Measurements from ENCODE around the gene RAVER2. TPM values are rescaled to one million over a fixed set of nuclear protein-coding genes. Genes with fewer than 3 reads are reported as not detected.

Gene RAVER2
- total and polyA plus RNA-seq, 2 experiments from 2014 or later = 7.8 to 24.6 TPM

DNA sequence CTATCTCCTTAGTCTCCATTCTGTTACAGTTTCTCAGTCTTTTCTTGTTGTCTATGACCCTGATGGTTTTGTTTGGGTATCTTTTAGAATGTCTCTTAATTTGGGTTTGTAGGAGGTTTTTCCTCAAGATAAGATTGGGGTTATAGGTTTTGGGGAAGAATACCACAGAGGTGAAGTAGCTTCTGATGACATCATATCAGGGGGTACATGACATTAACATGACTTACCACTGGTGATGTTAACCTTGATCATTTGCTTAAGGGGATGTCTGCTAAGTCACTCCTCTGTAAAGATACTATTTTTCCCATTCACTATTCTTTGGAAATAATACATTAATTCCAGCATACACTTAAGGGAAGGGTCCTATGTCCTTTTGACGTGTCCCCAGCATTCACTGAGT lies 11.9 kb downstream of the RAVER2 start:
- Histone ChIP-seq H3K27ac (ENCODE audit: low read depth) (no peak overlapping the region), H2AFZ (no peak overlapping the region), H3K9me2 (ENCODE audit: insufficient read depth) (no peaks in the 10 kb centered on the region), H4K20me1 (replicated peaks; ENCODE audit: insufficient read depth) (peaks cover 24% of the 10 kb centered on the region), H3K4me3 (no peak overlapping the region), H3F3A (replicated peaks; ENCODE audit: low read depth) (no peaks in the 10 kb centered on the region), H3K4me2 (no peak overlapping the region), H3K4me1 (ENCODE audit: insufficient read depth) (peaks cover 14% of the 10 kb centered on the region), H3K79me2 (replicated peaks; ENCODE audit: insufficient read depth) (peaks cover 75% of the 10 kb centered on the region), H3K36me3 (ENCODE audit: insufficient read depth) (no peaks in the 10 kb centered on the region), H3K27me3 (ENCODE audit: insufficient read depth) (no peaks in the 10 kb centered on the region)
- H3K4me1 Mint-ChIP-seq = peaks cover 19% of the 10 kb centered on the region
- ATAC-seq (no peak), DNase-seq (ENCODE audit: low spot score) (no peak)
- H3K36me3 Mint-ChIP-seq (ENCODE audit: low read depth) = peaks cover 7% of the 10 kb centered on the region; the same call in 2 of the 3 replicates
- H3K27ac Mint-ChIP-seq = no peak overlapping the region
- no peaks in the 10 kb centered on the region for H3K9me3 Mint-ChIP-seq
- H3K27me3 Mint-ChIP-seq (ENCODE audit: insufficient read depth, low read depth, poor library complexity) = no peaks in the 10 kb centered on the region
- no peak overlapping the region for H3K4me3 Mint-ChIP-seq
- no peak for TF ChIP-seq ZNF331 (CRISPR knock-in tag; IDR thresholded peaks at IDR 0.05; ENCODE audit: low read depth)
- TF ChIP-seq, protein P1, sequence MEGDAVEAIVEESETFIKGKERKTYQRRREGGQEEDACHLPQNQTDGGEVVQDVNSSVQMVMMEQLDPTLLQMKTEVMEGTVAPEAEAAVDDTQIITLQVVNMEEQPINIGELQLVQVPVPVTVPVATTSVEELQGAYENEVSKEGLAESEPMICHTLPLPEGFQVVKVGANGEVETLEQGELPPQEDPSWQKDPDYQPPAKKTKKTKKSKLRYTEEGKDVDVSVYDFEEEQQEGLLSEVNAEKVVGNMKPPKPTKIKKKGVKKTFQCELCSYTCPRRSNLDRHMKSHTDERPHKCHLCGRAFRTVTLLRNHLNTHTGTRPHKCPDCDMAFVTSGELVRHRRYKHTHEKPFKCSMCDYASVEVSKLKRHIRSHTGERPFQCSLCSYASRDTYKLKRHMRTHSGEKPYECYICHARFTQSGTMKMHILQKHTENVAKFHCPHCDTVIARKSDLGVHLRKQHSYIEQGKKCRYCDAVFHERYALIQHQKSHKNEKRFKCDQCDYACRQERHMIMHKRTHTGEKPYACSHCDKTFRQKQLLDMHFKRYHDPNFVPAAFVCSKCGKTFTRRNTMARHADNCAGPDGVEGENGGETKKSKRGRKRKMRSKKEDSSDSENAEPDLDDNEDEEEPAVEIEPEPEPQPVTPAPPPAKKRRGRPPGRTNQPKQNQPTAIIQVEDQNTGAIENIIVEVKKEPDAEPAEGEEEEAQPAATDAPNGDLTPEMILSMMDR (conservative IDR thresholded peaks at IDR 0.05; ENCODE audit: low read depth in 2 of 2) = no peak
- TF ChIP-seq POLR2AphosphoS5 (IDR thresholded peaks at IDR 0.05; ENCODE audit: low read depth) = no peak
- no peak for TF ChIP-seq STAT1 (IDR thresholded peaks at IDR 0.05; ENCODE audit: unreplicated experiment)
- TF ChIP-seq ZNF114 (CRISPR knock-in tag; IDR thresholded peaks at IDR 0.05) = no peak
- no peak for TF ChIP-seq EZH2 (IDR thresholded peaks at IDR 0.05; ENCODE audit: low read depth, unreplicated experiment)
- TF ChIP-seq, protein P2, sequence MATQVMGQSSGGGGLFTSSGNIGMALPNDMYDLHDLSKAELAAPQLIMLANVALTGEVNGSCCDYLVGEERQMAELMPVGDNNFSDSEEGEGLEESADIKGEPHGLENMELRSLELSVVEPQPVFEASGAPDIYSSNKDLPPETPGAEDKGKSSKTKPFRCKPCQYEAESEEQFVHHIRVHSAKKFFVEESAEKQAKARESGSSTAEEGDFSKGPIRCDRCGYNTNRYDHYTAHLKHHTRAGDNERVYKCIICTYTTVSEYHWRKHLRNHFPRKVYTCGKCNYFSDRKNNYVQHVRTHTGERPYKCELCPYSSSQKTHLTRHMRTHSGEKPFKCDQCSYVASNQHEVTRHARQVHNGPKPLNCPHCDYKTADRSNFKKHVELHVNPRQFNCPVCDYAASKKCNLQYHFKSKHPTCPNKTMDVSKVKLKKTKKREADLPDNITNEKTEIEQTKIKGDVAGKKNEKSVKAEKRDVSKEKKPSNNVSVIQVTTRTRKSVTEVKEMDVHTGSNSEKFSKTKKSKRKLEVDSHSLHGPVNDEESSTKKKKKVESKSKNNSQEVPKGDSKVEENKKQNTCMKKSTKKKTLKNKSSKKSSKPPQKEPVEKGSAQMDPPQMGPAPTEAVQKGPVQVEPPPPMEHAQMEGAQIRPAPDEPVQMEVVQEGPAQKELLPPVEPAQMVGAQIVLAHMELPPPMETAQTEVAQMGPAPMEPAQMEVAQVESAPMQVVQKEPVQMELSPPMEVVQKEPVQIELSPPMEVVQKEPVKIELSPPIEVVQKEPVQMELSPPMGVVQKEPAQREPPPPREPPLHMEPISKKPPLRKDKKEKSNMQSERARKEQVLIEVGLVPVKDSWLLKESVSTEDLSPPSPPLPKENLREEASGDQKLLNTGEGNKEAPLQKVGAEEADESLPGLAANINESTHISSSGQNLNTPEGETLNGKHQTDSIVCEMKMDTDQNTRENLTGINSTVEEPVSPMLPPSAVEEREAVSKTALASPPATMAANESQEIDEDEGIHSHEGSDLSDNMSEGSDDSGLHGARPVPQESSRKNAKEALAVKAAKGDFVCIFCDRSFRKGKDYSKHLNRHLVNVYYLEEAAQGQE (IDR thresholded peaks at IDR 0.05; ENCODE audit: unreplicated experiment) = no peak
- TF ChIP-seq CREB1 (CRISPR knock-in tag; IDR thresholded peaks at IDR 0.05; ENCODE audit: low read depth) = no peak
- TF ChIP-seq EZH2phosphoT487 (IDR thresholded peaks at IDR 0.05; ENCODE audit: unreplicated experiment) = no peak
- TF ChIP-seq, protein P3, sequence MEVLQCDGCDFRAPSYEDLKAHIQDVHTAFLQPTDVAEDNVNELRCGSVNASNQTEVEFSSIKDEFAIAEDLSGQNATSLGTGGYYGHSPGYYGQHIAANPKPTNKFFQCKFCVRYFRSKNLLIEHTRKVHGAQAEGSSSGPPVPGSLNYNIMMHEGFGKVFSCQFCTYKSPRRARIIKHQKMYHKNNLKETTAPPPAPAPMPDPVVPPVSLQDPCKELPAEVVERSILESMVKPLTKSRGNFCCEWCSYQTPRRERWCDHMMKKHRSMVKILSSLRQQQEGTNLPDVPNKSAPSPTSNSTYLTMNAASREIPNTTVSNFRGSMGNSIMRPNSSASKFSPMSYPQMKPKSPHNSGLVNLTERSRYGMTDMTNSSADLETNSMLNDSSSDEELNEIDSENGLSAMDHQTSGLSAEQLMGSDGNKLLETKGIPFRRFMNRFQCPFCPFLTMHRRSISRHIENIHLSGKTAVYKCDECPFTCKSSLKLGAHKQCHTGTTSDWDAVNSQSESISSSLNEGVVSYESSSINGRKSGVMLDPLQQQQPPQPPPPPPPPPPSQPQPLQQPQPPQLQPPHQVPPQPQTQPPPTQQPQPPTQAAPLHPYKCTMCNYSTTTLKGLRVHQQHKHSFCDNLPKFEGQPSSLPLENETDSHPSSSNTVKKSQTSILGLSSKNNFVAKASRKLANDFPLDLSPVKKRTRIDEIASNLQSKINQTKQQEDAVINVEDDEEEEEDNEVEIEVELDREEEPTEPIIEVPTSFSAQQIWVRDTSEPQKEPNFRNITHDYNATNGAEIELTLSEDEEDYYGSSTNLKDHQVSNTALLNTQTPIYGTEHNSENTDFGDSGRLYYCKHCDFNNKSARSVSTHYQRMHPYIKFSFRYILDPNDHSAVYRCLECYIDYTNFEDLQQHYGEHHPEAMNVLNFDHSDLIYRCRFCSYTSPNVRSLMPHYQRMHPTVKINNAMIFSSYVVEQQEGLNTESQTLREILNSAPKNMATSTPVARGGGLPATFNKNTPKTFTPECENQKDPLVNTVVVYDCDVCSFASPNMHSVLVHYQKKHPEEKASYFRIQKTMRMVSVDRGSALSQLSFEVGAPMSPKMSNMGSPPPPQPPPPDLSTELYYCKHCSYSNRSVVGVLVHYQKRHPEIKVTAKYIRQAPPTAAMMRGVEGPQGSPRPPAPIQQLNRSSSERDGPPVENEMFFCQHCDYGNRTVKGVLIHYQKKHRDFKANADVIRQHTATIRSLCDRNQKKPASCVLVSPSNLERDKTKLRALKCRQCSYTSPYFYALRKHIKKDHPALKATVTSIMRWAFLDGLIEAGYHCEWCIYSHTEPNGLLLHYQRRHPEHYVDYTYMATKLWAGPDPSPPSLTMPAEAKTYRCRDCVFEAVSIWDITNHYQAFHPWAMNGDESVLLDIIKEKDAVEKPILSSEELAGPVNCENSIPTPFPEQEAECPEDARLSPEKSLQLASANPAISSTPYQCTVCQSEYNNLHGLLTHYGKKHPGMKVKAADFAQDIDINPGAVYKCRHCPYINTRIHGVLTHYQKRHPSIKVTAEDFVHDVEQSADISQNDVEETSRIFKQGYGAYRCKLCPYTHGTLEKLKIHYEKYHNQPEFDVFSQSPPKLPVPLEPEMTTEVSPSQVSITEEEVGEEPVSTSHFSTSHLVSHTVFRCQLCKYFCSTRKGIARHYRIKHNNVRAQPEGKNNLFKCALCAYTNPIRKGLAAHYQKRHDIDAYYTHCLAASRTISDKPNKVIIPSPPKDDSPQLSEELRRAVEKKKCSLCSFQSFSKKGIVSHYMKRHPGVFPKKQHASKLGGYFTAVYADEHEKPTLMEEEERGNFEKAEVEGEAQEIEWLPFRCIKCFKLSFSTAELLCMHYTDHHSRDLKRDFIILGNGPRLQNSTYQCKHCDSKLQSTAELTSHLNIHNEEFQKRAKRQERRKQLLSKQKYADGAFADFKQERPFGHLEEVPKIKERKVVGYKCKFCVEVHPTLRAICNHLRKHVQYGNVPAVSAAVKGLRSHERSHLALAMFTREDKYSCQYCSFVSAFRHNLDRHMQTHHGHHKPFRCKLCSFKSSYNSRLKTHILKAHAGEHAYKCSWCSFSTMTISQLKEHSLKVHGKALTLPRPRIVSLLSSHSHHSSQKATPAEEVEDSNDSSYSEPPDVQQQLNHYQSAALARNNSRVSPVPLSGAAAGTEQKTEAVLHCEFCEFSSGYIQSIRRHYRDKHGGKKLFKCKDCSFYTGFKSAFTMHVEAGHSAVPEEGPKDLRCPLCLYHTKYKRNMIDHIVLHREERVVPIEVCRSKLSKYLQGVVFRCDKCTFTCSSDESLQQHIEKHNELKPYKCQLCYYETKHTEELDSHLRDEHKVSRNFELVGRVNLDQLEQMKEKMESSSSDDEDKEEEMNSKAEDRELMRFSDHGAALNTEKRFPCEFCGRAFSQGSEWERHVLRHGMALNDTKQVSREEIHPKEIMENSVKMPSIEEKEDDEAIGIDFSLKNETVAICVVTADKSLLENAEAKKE (CRISPR knock-in tag; IDR thresholded peaks at IDR 0.05) = no peak
- TF ChIP-seq, protein P4, sequence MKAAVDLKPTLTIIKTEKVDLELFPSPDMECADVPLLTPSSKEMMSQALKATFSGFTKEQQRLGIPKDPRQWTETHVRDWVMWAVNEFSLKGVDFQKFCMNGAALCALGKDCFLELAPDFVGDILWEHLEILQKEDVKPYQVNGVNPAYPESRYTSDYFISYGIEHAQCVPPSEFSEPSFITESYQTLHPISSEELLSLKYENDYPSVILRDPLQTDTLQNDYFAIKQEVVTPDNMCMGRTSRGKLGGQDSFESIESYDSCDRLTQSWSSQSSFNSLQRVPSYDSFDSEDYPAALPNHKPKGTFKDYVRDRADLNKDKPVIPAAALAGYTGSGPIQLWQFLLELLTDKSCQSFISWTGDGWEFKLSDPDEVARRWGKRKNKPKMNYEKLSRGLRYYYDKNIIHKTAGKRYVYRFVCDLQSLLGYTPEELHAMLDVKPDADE (IDR thresholded peaks at IDR 0.05) = no peak
- no peak for TF ChIP-seq JUNB (IDR thresholded peaks at IDR 0.05; ENCODE audit: unreplicated experiment)
- TF ChIP-seq NANOG (IDR thresholded peaks at IDR 0.05; ENCODE audit: borderline replicate concordance) = no peak

Data from GM23338 (cell line).